Fibroblast of lung (primary cell): Measurements from ENCODE around the gene LRRC71.

Source experiments
- CTCF ChIP-seq, 2 donors: IDR thresholded peaks in 1 of 2; conservative IDR thresholded peaks in 1 of 2; 1 replicate in 1 of 2; 2 replicates in 1 of 2; pipeline ENCODE4 v1.5.1; 2011 to 2012; ENCODE audit warnings: low read length in 2 of 2, control low read depth in 1 of 2, inconsistent platforms in 1 of 2, low read depth in 1 of 2, mild to moderate bottlenecking in 1 of 2
- EZH2 ChIP-seq: IDR thresholded peaks from 2 replicates; pipeline ENCODE4 v1.5.1; 2012; ENCODE audit warnings: low read length, control low read depth, mild to moderate bottlenecking; ENCODE audit errors: missing control alignments

DNA sequence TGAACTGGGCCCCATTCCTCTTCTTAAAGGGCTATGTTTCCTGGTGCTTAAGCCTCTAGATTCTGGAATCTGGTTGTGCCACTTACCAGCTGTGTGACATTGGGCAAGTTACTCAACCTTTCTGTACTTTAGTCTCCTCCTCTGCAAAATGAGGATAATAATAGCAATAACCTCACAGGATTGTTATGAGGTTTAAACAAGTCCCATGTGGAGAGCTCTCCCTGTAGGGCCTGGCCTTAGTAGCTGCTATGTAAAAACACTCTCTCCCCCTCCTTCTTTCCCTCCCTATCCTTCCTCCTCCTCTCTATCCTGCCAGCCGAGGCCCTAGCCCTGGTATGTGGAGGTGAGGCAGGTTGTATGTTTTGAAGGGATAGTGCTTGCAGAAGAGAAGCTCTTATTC, 35.1 kb upstream of the LRRC71 start:
- TF ChIP-seq CTCF (conservative IDR thresholded peaks at IDR 0.05 in 1 of 2, IDR thresholded peaks at IDR 0.05 in 1 of 2; ENCODE audit: low read depth in 1 of 2, low read length in 2 of 2) = no peak
- TF ChIP-seq EZH2 = no peak
